H4 (cell line): ENCODE measurements around the gene ZNF334. TPM values are rescaled to one million over a fixed set of nuclear protein-coding genes. Genes with fewer than 3 reads are reported as not detected.

Experiments used
- DNase-seq: peaks from one replicate; pipeline ENCODE4 v3.0.0-alpha.2; 2015; ENCODE audit warnings: low spot score
- total RNA-seq: library from RNA; depleted of rRNA; stranded (reverse); fragments of >200 nt; shearing (Covaris generic); gene quantifications from 2 replicates; pipeline ENCODE4 v1.2.3, GENCODE V29; 2014

The ZNF334 gene
- total RNA-seq, 1 experiment from 2014 or later, result 0.14 TPM

DNA sequence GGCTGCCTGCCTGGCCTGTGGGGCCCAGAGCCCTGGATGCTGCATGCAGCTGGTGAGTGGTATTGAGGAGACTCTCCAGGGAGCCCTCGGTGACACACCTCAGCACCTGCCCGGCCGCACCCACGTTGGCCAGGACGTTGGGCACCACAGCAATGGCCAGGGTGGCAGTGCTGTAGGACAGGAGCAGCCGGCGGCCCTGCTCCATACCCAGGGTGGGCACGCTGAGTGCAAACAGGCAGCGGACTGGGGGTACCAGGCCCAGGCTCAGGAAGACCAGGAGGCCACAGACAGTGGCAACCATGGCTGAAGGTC, 32.4 kb upstream of the ZNF334 start:
- DNase-seq, result no peak

GRCh38 chr20:46545077-46545826, 31.9 kb upstream of the ZNF334 start:
- DNase-seq, result no peak

DNA sequence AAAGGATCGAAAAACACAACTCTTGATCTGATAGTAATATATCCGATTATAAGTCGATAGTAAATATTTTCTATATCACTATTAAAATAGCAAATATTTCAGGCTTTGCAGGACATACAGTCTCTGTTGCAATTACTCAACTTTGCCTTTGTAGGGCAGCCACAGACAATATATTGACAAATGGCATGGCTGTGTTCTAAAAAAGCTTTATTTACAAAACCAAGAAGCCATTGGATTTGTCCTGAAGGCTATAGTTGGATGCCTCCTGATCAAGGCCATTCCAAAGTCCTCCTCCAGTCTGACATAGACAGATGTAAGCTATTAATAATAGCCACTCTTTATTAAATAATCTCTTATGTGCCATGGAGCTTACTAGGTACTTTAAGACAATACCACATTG, 31.2 kb upstream of the ZNF334 start:
- DNase-seq, result no peak

- no peak for DNase-seq
Measured at GRCh38 chr20:46543959-46544358, 30.6 kb upstream of the ZNF334 start.

- DNase-seq, result no peak
Measured at GRCh38 chr20:46543033-46543432, 29.7 kb upstream of the ZNF334 start.

DNA sequence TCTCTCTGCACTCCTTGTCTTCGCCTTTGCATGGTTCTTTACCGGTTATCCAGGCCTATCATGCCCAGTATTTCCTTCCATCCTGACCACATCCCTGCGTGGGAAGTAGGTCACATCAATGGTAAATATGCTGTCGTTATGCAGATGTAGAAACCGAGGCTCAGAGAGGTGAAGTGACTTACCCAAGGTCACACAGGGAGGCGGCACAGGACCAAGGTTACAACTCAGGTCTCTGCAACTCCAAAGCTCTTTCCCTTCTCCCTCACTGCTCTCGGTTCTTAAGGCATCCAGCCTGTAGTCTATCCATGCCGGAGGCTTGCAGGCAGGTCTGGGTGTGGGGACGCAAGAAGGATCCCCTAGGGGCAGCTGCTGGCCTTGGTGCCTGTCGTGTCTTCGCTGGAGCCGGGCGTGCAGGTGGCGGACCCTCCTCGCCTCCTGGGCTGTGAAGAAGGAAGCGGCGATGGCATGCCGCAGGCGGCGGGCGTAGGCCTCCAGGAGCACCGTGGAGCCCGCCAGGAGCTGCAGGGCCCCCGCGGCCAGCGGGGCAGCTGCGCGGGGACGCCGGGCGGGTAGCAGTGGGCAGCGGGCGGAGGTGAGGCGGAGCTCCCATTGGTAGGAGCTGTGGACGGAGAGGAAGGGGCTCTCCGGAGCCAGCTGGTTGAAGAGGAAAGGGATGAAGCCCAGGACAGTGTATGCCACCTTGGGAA, 28.0 kb upstream of the ZNF334 start:
- DNase-seq, result no peak

- no peak for DNase-seq
Measured at GRCh38 chr20:46539113-46539512, 25.8 kb upstream of the ZNF334 start.

- DNase-seq, result no peak
Measured at GRCh38 chr20:46530640-46531039, 17.3 kb upstream of the ZNF334 start.

- no peak for DNase-seq
Measured at GRCh38 chr20:46523696-46524328, 10.5 kb upstream of the ZNF334 start.

- no peak for DNase-seq
Measured at GRCh38 chr20:46523108-46523507, 9.7 kb upstream of the ZNF334 start.

- DNase-seq, result peak; percentile 52
Measured at GRCh38 chr20:46520976-46521579, 7.7 kb upstream of the ZNF334 start.

GRCh38 chr20:46520540-46520939, 7.2 kb upstream of the ZNF334 start:
- DNase-seq, result no peak

DNA sequence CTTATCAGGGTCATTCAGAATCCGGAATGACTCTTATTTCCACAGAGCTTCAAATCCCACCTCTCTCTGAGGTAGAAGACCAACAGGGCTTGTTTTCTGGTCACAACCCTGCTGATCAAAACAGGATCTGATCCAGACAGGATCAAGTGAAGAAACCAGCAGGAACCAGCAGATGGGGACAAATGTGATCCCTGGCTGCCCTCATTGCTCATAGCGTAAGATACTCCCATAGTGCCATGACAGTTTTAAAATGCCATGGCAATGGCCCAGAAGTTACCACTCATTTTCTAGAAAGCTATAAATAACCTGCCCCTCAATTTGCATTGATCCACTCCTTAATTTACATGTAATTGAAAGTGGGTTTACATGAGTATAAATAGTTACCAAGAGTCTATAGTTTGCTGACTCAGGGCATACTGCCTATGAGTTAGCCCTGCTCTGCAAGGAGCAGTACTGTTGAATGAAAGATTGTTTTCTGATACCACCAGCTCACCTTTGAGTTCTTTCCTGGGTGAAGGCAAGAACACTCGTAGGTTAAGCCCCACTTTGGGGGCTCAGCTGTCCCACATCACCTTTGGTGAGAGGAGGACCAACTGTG, 6.2 kb upstream of the ZNF334 start:
- DNase-seq, result no peak

GRCh38 chr20:46509523-46509922, 3.8 kb downstream of the ZNF334 start:
- DNase-seq, result no peak

- no peak for DNase-seq
Measured at GRCh38 chr20:46507760-46508407, 5.5 kb downstream of the ZNF334 start.

GRCh38 chr20:46505506-46505905, 7.9 kb downstream of the ZNF334 start:
- DNase-seq, result no peak

DNA sequence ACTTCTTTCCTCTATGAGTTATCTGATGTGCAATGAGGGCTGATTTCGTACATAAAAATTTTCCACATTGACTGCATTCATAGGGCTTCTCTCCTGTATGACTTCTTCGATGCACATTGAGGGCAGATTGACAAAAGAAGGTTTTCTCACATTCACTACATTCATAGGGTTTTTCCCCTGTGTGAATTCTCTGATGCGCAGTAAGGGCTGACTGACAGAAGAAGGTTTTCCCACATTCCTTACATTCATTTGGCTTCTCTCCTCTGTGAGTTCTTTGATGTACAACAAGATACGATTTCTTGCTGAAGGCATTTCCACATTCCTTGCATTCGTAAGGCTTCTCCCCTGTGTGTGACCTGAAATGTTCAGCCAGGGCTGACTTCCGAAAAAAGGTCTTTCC, 11.4 kb downstream of the ZNF334 start:
- DNase-seq, result no peak

GRCh38 chr20:46501337-46501942, 11.9 kb downstream of the ZNF334 start:
- no peak for DNase-seq

DNA sequence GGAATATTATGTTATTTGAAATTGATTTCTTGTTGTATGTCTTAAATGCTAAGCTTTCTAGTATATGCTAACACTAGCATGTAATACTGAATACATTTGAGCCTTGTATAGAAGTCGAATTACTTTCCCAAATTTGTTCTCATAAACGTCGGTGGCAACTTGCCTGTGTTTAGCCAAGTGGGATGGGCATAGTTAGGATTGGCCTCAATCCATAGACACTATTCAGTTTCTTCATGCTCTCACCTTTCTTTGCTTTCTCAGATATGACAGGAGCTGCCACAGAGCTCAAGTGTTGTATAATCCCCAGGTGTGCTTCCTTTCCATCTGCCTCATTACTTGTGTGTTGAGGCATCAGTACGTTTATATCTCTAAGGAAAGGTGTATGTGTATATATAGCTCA, 19.3 kb downstream of the ZNF334 start:
- no peak for DNase-seq

DNA sequence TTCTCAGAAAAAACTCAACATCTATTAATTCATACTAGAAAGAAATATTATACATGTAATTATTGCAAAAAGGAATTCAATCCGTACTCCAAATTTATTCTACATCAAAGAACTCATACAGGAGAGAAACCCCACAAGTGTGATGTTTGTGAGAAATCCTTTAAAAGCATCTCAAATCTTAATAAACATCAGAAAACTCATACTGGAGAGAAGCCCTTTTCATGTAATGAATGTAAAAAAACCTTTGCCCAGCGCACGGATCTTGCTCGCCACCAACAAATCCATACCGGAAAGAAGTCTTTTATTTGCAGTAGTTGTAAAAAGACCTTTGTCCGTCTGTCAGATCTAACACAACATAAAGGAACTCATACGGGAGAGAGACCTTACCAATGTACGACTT, 22.0 kb downstream of the ZNF334 start:
- no peak for DNase-seq

DNA sequence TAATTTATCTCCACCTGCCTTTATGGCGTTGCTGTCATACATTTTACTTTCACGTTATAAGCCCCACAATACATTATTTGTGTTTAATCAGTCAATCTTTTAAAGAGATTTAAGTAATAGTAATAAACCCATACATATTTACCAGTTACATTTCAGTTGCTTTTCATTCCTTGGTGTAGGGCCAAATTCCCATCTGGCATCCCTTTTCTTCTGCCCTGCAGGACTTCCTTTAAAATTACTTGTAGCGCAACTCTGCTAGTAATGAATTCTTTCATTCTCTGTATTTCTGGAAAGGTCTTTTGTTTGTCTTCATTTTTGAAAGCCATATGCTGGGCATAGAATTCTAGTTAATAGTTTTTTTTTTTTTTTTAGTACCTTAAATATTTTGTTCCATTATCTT, 24.9 kb downstream of the ZNF334 start:
- DNase-seq, result no peak
